GM12878 (cell line): ENCODE data around the gene FBXL16. TPM values are rescaled to one million over a fixed set of nuclear protein-coding genes. Genes with fewer than 3 reads are reported as not detected.
A peak's percentile ranks its signal among the peaks of the same experiment; 100 is the strongest.

Experiments used
- ATF3 ChIP-seq: IDR thresholded peaks from 2 replicates; pipeline ENCODE4 v1.6.1; 2011; ENCODE audit warnings: low read depth, mild to moderate bottlenecking, low read length, moderate library complexity, borderline replicate concordance; ENCODE audit errors: extremely low read depth
- CHD1 ChIP-seq: IDR thresholded peaks from 2 replicates; pipeline ENCODE4 v1.6.1; 2012; ENCODE audit warnings: low read depth, low read length, improper control_type of control experiment
- ELK1 ChIP-seq: IDR thresholded peaks from 2 replicates; pipeline ENCODE4 v1.6.1; 2012; ENCODE audit warnings: low read depth, low read length, improper control_type of control experiment
- ETV6 ChIP-seq, 2 experiments: fragments of 450-650 bp in 1 of 2; IDR thresholded peaks in 1 of 2; conservative IDR thresholded peaks in 1 of 2; 2 replicates each; pipeline ENCODE4 v1.6.1; 2014; ENCODE audit warnings: antibody characterized with exemption in 1 of 2, borderline replicate concordance in 1 of 2, low read depth in 1 of 2, mild to moderate bottlenecking in 1 of 2, moderate library complexity in 1 of 2
- HCFC1 ChIP-seq: fragments of 150-350 bp; IDR thresholded peaks from 2 replicates; pipeline ENCODE4 v1.6.1; 2014; ENCODE audit warnings: low read length
- MXI1 ChIP-seq: fragments of 150-350 bp; IDR thresholded peaks from 2 replicates; pipeline ENCODE4 v1.6.1; 2011; ENCODE audit warnings: low read depth, mild to moderate bottlenecking, inconsistent platforms, low read length, improper control_type of control experiment
- NKRF ChIP-seq: fragments of 450-650 bp; conservative IDR thresholded peaks from 2 replicates; pipeline ENCODE4 v1.6.1; 2017; ENCODE audit warnings: mild to moderate bottlenecking, moderate library complexity
- NR2C1 ChIP-seq: fragments of 450-650 bp; IDR thresholded peaks from 2 replicates; pipeline ENCODE4 v1.6.1; 2017; ENCODE audit warnings: antibody characterized with exemption, mild to moderate bottlenecking, moderate library complexity
- NR2F1 ChIP-seq: fragments of 450-650 bp; conservative IDR thresholded peaks from 2 replicates; pipeline ENCODE4 v1.6.1; 2017; ENCODE audit warnings: mild to moderate bottlenecking
- RELA ChIP-seq: fragments of 450-650 bp; IDR thresholded peaks from 2 replicates; pipeline ENCODE4 v1.8.0; 2014; ENCODE audit warnings: borderline replicate concordance; ENCODE audit not compliant: partially characterized antibody
- SIN3A ChIP-seq: IDR thresholded peaks from 2 replicates; pipeline ENCODE4 v1.6.1; 2012; ENCODE audit warnings: low read depth, low read length, improper control_type of control experiment
- SPI1 ChIP-seq: IDR thresholded peaks from 2 replicates; pipeline ENCODE4 v1.6.1; 2011; ENCODE audit warnings: low read depth, mild to moderate bottlenecking, low read length, moderate library complexity, borderline replicate concordance; ENCODE audit not compliant: insufficient read depth
- SUZ12 ChIP-seq: fragments of 200-600 bp; sonication (generic); IDR thresholded peaks from one replicate; pipeline ENCODE4 v1.6.1; 2018; ENCODE audit warnings: antibody characterized with exemption, mild to moderate bottlenecking; ENCODE audit not compliant: unreplicated experiment
- TAF1 ChIP-seq: IDR thresholded peaks from 2 replicates; pipeline ENCODE4 v1.6.1; 2011; ENCODE audit warnings: mild to moderate bottlenecking, low read depth, low read length, borderline replicate concordance
- YBX1 ChIP-seq: fragments of 450-650 bp; IDR thresholded peaks from 2 replicates; pipeline ENCODE4 v1.6.1; 2016; ENCODE audit warnings: antibody characterized with exemption
- YY1 ChIP-seq: IDR thresholded peaks from 2 replicates; pipeline ENCODE4 v1.6.1; 2011; ENCODE audit warnings: low read depth, mild to moderate bottlenecking, low read length
- ZBTB40 ChIP-seq: fragments of 450-650 bp; IDR thresholded peaks from 2 replicates; pipeline ENCODE4 v1.6.1; 2016; ENCODE audit warnings: mild to moderate bottlenecking, moderate library complexity, borderline replicate concordance
- polyA plus RNA-seq, 11 experiments: library from polyadenylated mRNA; depleted of rRNA in 4 of 11; unstranded in 6 of 11; stranded (reverse) in 5 of 11; fragments of >200 nt; fragmentation: Nextera tagmentation in 4 of 11; fragmentation: Illumina TruSeq in 1 of 11; extraction: Ambion mirVana in 4 of 11; extraction: Trizol in 1 of 11; gene quantifications; 1 replicate in 1 of 11; 2 replicates in 10 of 11; pipeline versions ENCODE4 v1.2.1 to v1.2.3, GENCODE V29; 2011 to 2016; ENCODE audit warnings: inconsistent platforms in 2 of 11, missing spikeins in 2 of 11, low read depth in 1 of 11
- total RNA-seq, 4 experiments: library from RNA; depleted of rRNA in 3 of 4; stranded (reverse); fragments of >200 nt in 3 of 4; fragmentation: Illumina TruSeq in 1 of 4; extraction: Trizol in 1 of 4; gene quantifications; 2 replicates each; pipeline versions ENCODE4 v1.2.1 to v1.2.3, GENCODE V29; 2013 to 2021

FBXL16 gene
- total and polyA plus RNA-seq, 10 of the 15 experiments (the other 5 are each of a cell fraction or from before 2014, with no cell fraction given) = 0.13 to 1.4 (median 0.24) TPM

GRCh38 chr16:648781-649589 is 56.6 kb downstream of the FBXL16 start, which contains the start of gene WDR90 (continued):
- no peak for TF ChIP-seq YBX1
- peak; percentile 95 for TF ChIP-seq NR2F1
- TF ChIP-seq TAF1 = peak; percentile 25; the same call in 1 of the 2 replicates
- TF ChIP-seq ELK1 = peak; percentile 81
- TF ChIP-seq ATF3 = peak; percentile 80; the same call in 1 of the 2 replicates
- peak; percentile 99 for TF ChIP-seq SIN3A
- TF ChIP-seq RELA = peak; percentile 58
- peak; percentile 63 for TF ChIP-seq SPI1
- TF ChIP-seq ZBTB40 = peak; percentile 73
- no peak for TF ChIP-seq CHD1
- peak; percentile 99 for TF ChIP-seq NKRF
- peak; percentile 98 for TF ChIP-seq YY1
- TF ChIP-seq MXI1 = peak; percentile 99
- peak; percentile 41; the same call in 1 of the 2 replicates for TF ChIP-seq NR2C1
- peak; percentile 64 for TF ChIP-seq HCFC1
- no peak for TF ChIP-seq ETV6 (conservative IDR thresholded peaks at IDR 0.05 in 1 of 2, IDR thresholded peaks at IDR 0.05 in 1 of 2; ENCODE audit: borderline replicate concordance in 1 of 2, low read depth in 1 of 2)
- no peak for TF ChIP-seq SUZ12
